ES-I3 (cell line): ENCODE results near the gene UBALD2.
A peak's percentile ranks its signal among the peaks of the same experiment; 100 is the strongest.
"Not testable (repeated sequence)": the region's sequence is repeated elsewhere in the genome, so short reads cannot be mapped to it uniquely, and the experiment has no call there.

Experiments
- H3K36me3 ChIP-seq: 2 replicates; pipeline ENCODE4 v1.6.1; 2013; ENCODE audit warnings: mild to moderate bottlenecking, low read length, control low read depth, moderate library complexity; ENCODE audit not compliant: insufficient read depth
- H3K4me1 ChIP-seq: 2 replicates; pipeline ENCODE4 v1.6.1; 2013; ENCODE audit warnings: mild to moderate bottlenecking, control low read depth, low read length; ENCODE audit not compliant: insufficient read depth
- H3K9ac ChIP-seq: 2 replicates; pipeline ENCODE4 v1.6.1; 2013; ENCODE audit warnings: low read depth, mild to moderate bottlenecking, low read length, moderate library complexity
- H3K9me3 ChIP-seq: 2 replicates; pipeline ENCODE4 v1.6.1; 2013; ENCODE audit warnings: mild to moderate bottlenecking, low read length, moderate library complexity; ENCODE audit not compliant: control insufficient read depth, insufficient read depth

The UBALD2 gene

GRCh38 chr17:76264755-76265623 lies at the start of gene UBALD2:
Gene UBALD2 (plus strand): TSS chr17:76265348. CDS start chr17:76265506, 158 bp downstream.
- Histone ChIP-seq H3K9ac (peak within 1 kb of the TSS; percentile 66; the same call in 1 of the 2 replicates), H3K36me3 (no peaks in the 10 kb centered on the region), H3K9me3 (no peaks in the 10 kb centered on the region), H3K4me1 (peaks cover 34% of the 10 kb centered on the region)

- Histone ChIP-seq H3K36me3 (no peaks in the 10 kb centered on the region), H3K4me1 (peaks cover 12% of the 10 kb centered on the region), H3K9me3 (no peaks in the 10 kb centered on the region), H3K9ac (no peak overlapping the region)
These were observed 48.1 kb upstream of the UBALD2 start for GRCh38 chr17:76217081-76217480.

- no peak overlapping the region for H3K9ac ChIP-seq
- no peaks in the 10 kb centered on the region for H3K36me3 ChIP-seq
- H3K9me3 ChIP-seq: no peaks in the 10 kb centered on the region
- no peaks in the 10 kb centered on the region for H3K4me1 ChIP-seq
These were observed 45.3 kb upstream of the UBALD2 start for GRCh38 chr17:76219670-76220383.

GRCh38 chr17:76223802-76224201 lies 41.3 kb upstream of the UBALD2 start:
- Histone ChIP-seq H3K36me3 (no peaks in the 10 kb centered on the region), H3K9me3 (no peaks in the 10 kb centered on the region), H3K4me1 (no peaks in the 10 kb centered on the region), H3K9ac (no peak overlapping the region)

GRCh38 chr17:76225373-76226086 lies 39.6 kb upstream of the UBALD2 start:
- H3K9ac ChIP-seq, H3K9me3 ChIP-seq, H3K4me1 ChIP-seq, H3K36me3 ChIP-seq: not testable (repeated sequence)

- H3K9me3 ChIP-seq, H3K4me1 ChIP-seq, H3K9ac ChIP-seq, H3K36me3 ChIP-seq: not testable (repeated sequence)
These were observed 38.4 kb upstream of the UBALD2 start for GRCh38 chr17:76226749-76227148.

- H3K4me1 ChIP-seq: no peaks in the 10 kb centered on the region
These were observed 32.8 kb upstream of the UBALD2 start for GRCh38 chr17:76232342-76232741.

GRCh38 chr17:76233588-76234353 lies 31.4 kb upstream of the UBALD2 start:
- Histone ChIP-seq H3K36me3 (no peaks in the 10 kb centered on the region), H3K9ac (no peak overlapping the region), H3K4me1 (no peaks in the 10 kb centered on the region), H3K9me3 (no peaks in the 10 kb centered on the region)

More at GRCh38 chr17:76232342-76232741, 32.8 kb upstream of the UBALD2 start:
- no peaks in the 10 kb centered on the region for H3K36me3 ChIP-seq
- H3K9me3 ChIP-seq: no peaks in the 10 kb centered on the region
- no peak overlapping the region for H3K9ac ChIP-seq

- no peaks in the 10 kb centered on the region for H3K9me3 ChIP-seq
- H3K36me3 ChIP-seq: no peaks in the 10 kb centered on the region
- no peak overlapping the region for H3K9ac ChIP-seq
- H3K4me1 ChIP-seq: no peaks in the 10 kb centered on the region
These were observed 30.8 kb upstream of the UBALD2 start for GRCh38 chr17:76234354-76234679.

- H3K36me3 ChIP-seq: no peaks in the 10 kb centered on the region
- no peaks in the 10 kb centered on the region for H3K4me1 ChIP-seq
- H3K9me3 ChIP-seq: no peaks in the 10 kb centered on the region
- no peak overlapping the region for H3K9ac ChIP-seq
These were observed 29.3 kb upstream of the UBALD2 start for GRCh38 chr17:76235883-76236282.

GRCh38 chr17:76236603-76237002 lies 28.5 kb upstream of the UBALD2 start:
- Histone ChIP-seq H3K9me3 (no peaks in the 10 kb centered on the region), H3K36me3 (no peaks in the 10 kb centered on the region), H3K4me1 (no peaks in the 10 kb centered on the region)

GRCh38 chr17:76237859-76238313 lies 27.3 kb upstream of the UBALD2 start:
- Histone ChIP-seq H3K4me1 (no peaks in the 10 kb centered on the region), H3K9ac (no peak overlapping the region), H3K9me3 (no peaks in the 10 kb centered on the region)

More at GRCh38 chr17:76236603-76237002, 28.5 kb upstream of the UBALD2 start:
- no peak overlapping the region for H3K9ac ChIP-seq

GRCh38 chr17:76238847-76239537 lies 26.2 kb upstream of the UBALD2 start:
- H3K9me3 ChIP-seq: no peaks in the 10 kb centered on the region
- no peaks in the 10 kb centered on the region for H3K36me3 ChIP-seq
- H3K9ac ChIP-seq: no peak overlapping the region
- H3K4me1 ChIP-seq: no peaks in the 10 kb centered on the region

More at GRCh38 chr17:76237859-76238313, 27.3 kb upstream of the UBALD2 start:
- H3K36me3 ChIP-seq: no peaks in the 10 kb centered on the region
